Measurements from ENCODE around the gene C21orf91.

Gene C21orf91

GRCh38 chr21:17752171-17752570 lies 67.0 kb downstream of the C21orf91 start:
- DNase-seq (ENCODE audit: extremely low spot score): no peak
- POLR2A ChIA-PET: no interaction called here
- TF ChIP-seq ELF4 (IDR thresholded peaks at IDR 0.05): no peak
- no peak for TF ChIP-seq PKNOX1 (IDR thresholded peaks at IDR 0.05)
- TF ChIP-seq SP1 (IDR thresholded peaks at IDR 0.05): no peak
- no peak for TF ChIP-seq LEF1 (IDR thresholded peaks at IDR 0.05; ENCODE audit: borderline replicate concordance)
- no peak for TF ChIP-seq FOXA1 (IDR thresholded peaks at IDR 0.05)
- TF ChIP-seq HDGF (IDR thresholded peaks at IDR 0.05; ENCODE audit: borderline replicate concordance): no peak
- CTCF ChIA-PET: no interaction called here

- DNase-seq (ENCODE audit: extremely low spot score): no peak
- POLR2A ChIA-PET: no interaction called here
- CTCF ChIA-PET: no interaction called here
- no peak for TF ChIP-seq L3MBTL2 (conservative IDR thresholded peaks at IDR 0.05)
Observed at GRCh38 chr21:17746920-17747319, 72.2 kb downstream of the C21orf91 start.

- DNase-seq (ENCODE audit: extremely low spot score): no peak
- TF ChIP-seq PKNOX1 (IDR thresholded peaks at IDR 0.05) (no peak), LEF1 (IDR thresholded peaks at IDR 0.05; ENCODE audit: borderline replicate concordance) (no peak), CTBP1 (IDR thresholded peaks at IDR 0.05; ENCODE audit: borderline replicate concordance) (no peak), FOXK2 (IDR thresholded peaks at IDR 0.05) (no peak), L3MBTL2 (conservative IDR thresholded peaks at IDR 0.05) (no peak), NFRKB (IDR thresholded peaks at IDR 0.05) (no peak), SP1 (IDR thresholded peaks at IDR 0.05) (no peak), HDGF (IDR thresholded peaks at IDR 0.05; ENCODE audit: borderline replicate concordance) (no peak), FOXM1 (IDR thresholded peaks at IDR 0.05; ENCODE audit: borderline replicate concordance) (no peak), ELF4 (IDR thresholded peaks at IDR 0.05) (no peak), ZNF384 (IDR thresholded peaks at IDR 0.05) (no peak), SUZ12 (IDR thresholded peaks at IDR 0.05) (no peak)
- ChIA-PET POLR2A (no interaction called here), CTCF (no interaction called here)
Observed at GRCh38 chr21:17745086-17745485, 74.1 kb downstream of the C21orf91 start.

- TF ChIP-seq FOXM1 (IDR thresholded peaks at IDR 0.05; ENCODE audit: borderline replicate concordance): no peak
- no peak for TF ChIP-seq BHLHE40 (IDR thresholded peaks at IDR 0.05; ENCODE audit: borderline replicate concordance)
- no peak for TF ChIP-seq ELF4 (IDR thresholded peaks at IDR 0.05)
- no peak for TF ChIP-seq SUZ12 (IDR thresholded peaks at IDR 0.05)
- TF ChIP-seq TARDBP (IDR thresholded peaks at IDR 0.05): no peak
- TF ChIP-seq ZNF384 (IDR thresholded peaks at IDR 0.05): no peak
- TF ChIP-seq L3MBTL2 (conservative IDR thresholded peaks at IDR 0.05): no peak
- TF ChIP-seq PKNOX1 (IDR thresholded peaks at IDR 0.05): no peak
- no peak for TF ChIP-seq FOXK2 (IDR thresholded peaks at IDR 0.05)
- no peak for TF ChIP-seq CTBP1 (IDR thresholded peaks at IDR 0.05; ENCODE audit: borderline replicate concordance)
- no peak for TF ChIP-seq FOXA1 (IDR thresholded peaks at IDR 0.05)
- TF ChIP-seq ARNT (IDR thresholded peaks at IDR 0.05): no peak
- TF ChIP-seq LEF1 (IDR thresholded peaks at IDR 0.05; ENCODE audit: borderline replicate concordance): no peak
- TF ChIP-seq HDGF (IDR thresholded peaks at IDR 0.05; ENCODE audit: borderline replicate concordance): no peak
- TF ChIP-seq NFRKB (IDR thresholded peaks at IDR 0.05): no peak
- no peak for TF ChIP-seq SP1 (IDR thresholded peaks at IDR 0.05)
- ChIA-PET CTCF (no interaction called here), POLR2A (no interaction called here)
- no peak for DNase-seq (ENCODE audit: extremely low spot score)
Observed at GRCh38 chr21:17742940-17743592, 76.1 kb downstream of the C21orf91 start.

- DNase-seq (ENCODE audit: extremely low spot score): no peak
- POLR2A ChIA-PET: no interaction called here
- TF ChIP-seq ARNT (IDR thresholded peaks at IDR 0.05) (no peak), PKNOX1 (IDR thresholded peaks at IDR 0.05) (no peak), BHLHE40 (IDR thresholded peaks at IDR 0.05; ENCODE audit: borderline replicate concordance) (no peak), SUZ12 (IDR thresholded peaks at IDR 0.05) (no peak), ZNF384 (IDR thresholded peaks at IDR 0.05) (no peak), FOXA1 (IDR thresholded peaks at IDR 0.05) (no peak), FOXK2 (IDR thresholded peaks at IDR 0.05) (no peak), TARDBP (IDR thresholded peaks at IDR 0.05) (no peak), SP1 (IDR thresholded peaks at IDR 0.05) (no peak), FOXM1 (IDR thresholded peaks at IDR 0.05; ENCODE audit: borderline replicate concordance) (no peak), CTBP1 (IDR thresholded peaks at IDR 0.05; ENCODE audit: borderline replicate concordance) (no peak), L3MBTL2 (conservative IDR thresholded peaks at IDR 0.05) (no peak)
- CTCF ChIA-PET: no interaction called here
Observed at GRCh38 chr21:17742181-17742580, 77.0 kb downstream of the C21orf91 start.

Data from HEK293T (cell line).